ENCODE results near the gene OSBPL1A. TPM values are rescaled to one million over a fixed set of nuclear protein-coding genes. Genes with fewer than 3 reads are reported as not detected.

OSBPL1A gene
- total RNA-seq, 1 experiment from 2014 or later = 35.4 TPM

- no peak for DNase-seq (ENCODE audit: low read depth)
These were observed 56.3 kb downstream of the OSBPL1A start for GRCh38 chr18:24341361-24341760.

- no peak for DNase-seq (ENCODE audit: low read depth)
These were observed 64.5 kb downstream of the OSBPL1A start for GRCh38 chr18:24333084-24333483.

GRCh38 chr18:24326211-24326610, 71.4 kb downstream of the OSBPL1A start:
- DNase-seq (ENCODE audit: low read depth) = no peak

- DNase-seq (ENCODE audit: low read depth) = peak; percentile 1
These were observed 75.0 kb downstream of the OSBPL1A start for GRCh38 chr18:24322584-24323136.

GRCh38 chr18:24321071-24321470, 76.6 kb downstream of the OSBPL1A start:
- no peak for DNase-seq (ENCODE audit: low read depth)

- DNase-seq (ENCODE audit: low read depth) = no peak
These were observed 77.9 kb downstream of the OSBPL1A start for GRCh38 chr18:24319757-24320156.

- DNase-seq (ENCODE audit: low read depth) = no peak
These were observed 80.3 kb downstream of the OSBPL1A start for GRCh38 chr18:24317370-24317769.

GRCh38 chr18:24315170-24315569, 82.5 kb downstream of the OSBPL1A start:
- peak; percentile 17 for DNase-seq (ENCODE audit: low read depth)

GRCh38 chr18:24306201-24306600, 91.4 kb downstream of the OSBPL1A start:
- DNase-seq (ENCODE audit: low read depth) = no peak

- DNase-seq (ENCODE audit: low read depth) = no peak
These were observed 96.9 kb downstream of the OSBPL1A start for GRCh38 chr18:24300703-24301102.

GRCh38 chr18:24296276-24296675, 101.3 kb downstream of the OSBPL1A start:
- no peak for DNase-seq (ENCODE audit: low read depth)

GRCh38 chr18:24293254-24293653, 104.4 kb downstream of the OSBPL1A start:
- no peak for DNase-seq (ENCODE audit: low read depth)

GRCh38 chr18:24278591-24278990, 119.0 kb downstream of the OSBPL1A start:
- DNase-seq (ENCODE audit: low read depth) = no peak

- no peak for DNase-seq (ENCODE audit: low read depth)
These were observed 120.0 kb downstream of the OSBPL1A start for GRCh38 chr18:24277516-24278195.

- DNase-seq (ENCODE audit: low read depth) = no peak
These were observed 120.6 kb downstream of the OSBPL1A start for GRCh38 chr18:24276994-24277393.

- DNase-seq (ENCODE audit: low read depth) = no peak
These were observed 122.8 kb downstream of the OSBPL1A start for GRCh38 chr18:24274837-24275236.

- no peak for DNase-seq (ENCODE audit: low read depth)
These were observed 124.0 kb downstream of the OSBPL1A start for GRCh38 chr18:24273596-24273995.

- DNase-seq (ENCODE audit: low read depth) = no peak
These were observed 125.4 kb downstream of the OSBPL1A start for GRCh38 chr18:24272229-24272525.

GRCh38 chr18:24271381-24272228, 126.0 kb downstream of the OSBPL1A start:
- DNase-seq (ENCODE audit: low read depth) = peak; percentile 77

GRCh38 chr18:24270937-24271380, 126.7 kb downstream of the OSBPL1A start:
- peak; percentile 51 for DNase-seq (ENCODE audit: low read depth)

GRCh38 chr18:24270358-24270936, 127.2 kb downstream of the OSBPL1A start:
- DNase-seq (ENCODE audit: low read depth) = no peak

- no peak for DNase-seq (ENCODE audit: low read depth)
These were observed 128.7 kb downstream of the OSBPL1A start for GRCh38 chr18:24268784-24269550.
